MM.1S (cell line): ENCODE results near the gene ITPR1.

ENCODE experiments used
- DNase-seq: peaks from one replicate; pipeline ENCODE4 v3.0.0-alpha.2; 2015
- H2AFZ ChIP-seq: fragments of 300-600 bp; sonication (generic); 2 replicates; pipeline ENCODE4 v1.6.0; 2016; ENCODE audit warnings: antibody characterized with exemption, low read length
- H3F3A ChIP-seq: fragments of 300-600 bp; sonication (generic); 2 replicates; pipeline ENCODE4 v1.6.1; 2016; ENCODE audit warnings: mild to moderate bottlenecking, antibody characterized with exemption, low read length, moderate library complexity, mixed read lengths; ENCODE audit not compliant: insufficient read depth
- H3K27ac ChIP-seq: fragments of 300-600 bp; sonication (generic); 2 replicates; pipeline ENCODE4 v1.5.1; 2016; ENCODE audit warnings: mild to moderate bottlenecking, low read length
- H3K27me3 ChIP-seq: fragments of 300-600 bp; sonication (generic); replicated peaks from 2 replicates; pipeline ENCODE4 v1.6.0; 2016; ENCODE audit warnings: low read length; ENCODE audit not compliant: insufficient read depth
- H3K36me3 ChIP-seq: fragments of 300-600 bp; sonication (generic); replicated peaks from 2 replicates; pipeline ENCODE4 v1.6.1; 2016; ENCODE audit warnings: mild to moderate bottlenecking, low read length, mixed read lengths; ENCODE audit not compliant: insufficient read depth
- H3K4me1 ChIP-seq: fragments of 300-600 bp; sonication (generic); 2 replicates; pipeline ENCODE4 v1.6.1; 2016; ENCODE audit warnings: low read length, mixed read lengths
- H3K4me2 ChIP-seq: fragments of 300-600 bp; sonication (generic); 2 replicates; pipeline ENCODE4 v1.6.0; 2016; ENCODE audit warnings: low read depth, low read length
- H3K4me3 ChIP-seq: fragments of 300-600 bp; sonication (generic); 2 replicates; pipeline ENCODE4 v1.5.1; 2016; ENCODE audit warnings: low read length, mixed read lengths
- H3K79me2 ChIP-seq: fragments of 300-600 bp; sonication (generic); 2 replicates; pipeline ENCODE4 v1.6.1; 2016; ENCODE audit warnings: mixed run types, low read length, mixed read lengths
- H3K9ac ChIP-seq: fragments of 300-600 bp; sonication (generic); 2 replicates; pipeline ENCODE4 v1.6.1; 2016; ENCODE audit warnings: low read length, mixed read lengths
- H3K9me2 ChIP-seq: fragments of 300-600 bp; sonication (generic); replicated peaks from 2 replicates; pipeline ENCODE4 v1.6.1; 2016; ENCODE audit warnings: mild to moderate bottlenecking, low read length, mixed read lengths; ENCODE audit not compliant: insufficient read depth
- H3K9me3 ChIP-seq: fragments of 300-600 bp; sonication (generic); replicated peaks from 2 replicates; pipeline ENCODE4 v1.6.1; 2016; ENCODE audit warnings: mild to moderate bottlenecking, low read length, mixed read lengths; ENCODE audit not compliant: insufficient read depth
- H4K20me1 ChIP-seq: fragments of 300-600 bp; sonication (generic); 2 replicates; pipeline ENCODE4 v1.6.1; 2016; ENCODE audit warnings: mild to moderate bottlenecking, low read length, moderate library complexity, mixed read lengths; ENCODE audit not compliant: insufficient read depth
- CTCF ChIP-seq: fragments of 300-600 bp; sonication (generic); IDR thresholded peaks from 2 replicates; pipeline ENCODE4 v1.5.1; 2016; ENCODE audit warnings: antibody characterized with exemption, low read length, mixed read lengths
- EZH2 ChIP-seq: fragments of 300-600 bp; sonication (generic); optimal IDR thresholded peaks from 2 replicates; pipeline ENCODE3; 2017; ENCODE audit warnings: low read depth, mild to moderate bottlenecking, antibody characterized with exemption, low read length, mixed read lengths
- EZH2phosphoT487 ChIP-seq: fragments of 300-600 bp; sonication (generic); IDR thresholded peaks from 2 replicates; pipeline ENCODE4 v1.6.1; 2018; ENCODE audit warnings: antibody characterized with exemption, low read length

The ITPR1 gene

DNA sequence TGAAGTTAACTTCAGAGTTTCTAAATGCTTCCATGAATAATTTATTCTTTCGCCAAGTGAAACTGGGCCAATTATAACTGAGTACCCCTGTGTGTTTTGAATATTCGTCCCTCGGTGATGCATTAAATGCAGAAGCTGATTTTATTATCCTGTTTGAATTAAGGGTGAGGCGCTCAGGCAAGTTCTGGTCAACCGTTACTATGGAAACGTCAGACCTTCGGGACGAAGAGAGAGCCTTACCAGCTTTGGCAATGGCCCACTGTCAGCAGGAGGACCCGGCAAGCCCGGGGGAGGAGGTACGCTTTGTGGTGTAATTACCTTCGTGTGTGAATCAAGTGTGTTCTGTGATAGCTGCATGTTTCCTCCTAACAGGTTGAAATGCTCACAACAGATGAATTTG, 239.8 kb downstream of the ITPR1 start:
- Histone ChIP-seq H3K9me2 (no peaks in the 10 kb centered on the region), H2AFZ (no peak overlapping the region), H3K27ac (no peak overlapping the region), H3K36me3 (no peaks in the 10 kb centered on the region), H3K4me3 (no peak overlapping the region), H3K27me3 (no peaks in the 10 kb centered on the region), H3K9me3 (no peaks in the 10 kb centered on the region), H4K20me1 (no peaks in the 10 kb centered on the region), H3K9ac (no peak overlapping the region), H3K4me2 (no peak overlapping the region), H3F3A (no peaks in the 10 kb centered on the region), H3K4me1 (no peaks in the 10 kb centered on the region), H3K79me2 (no peaks in the 10 kb centered on the region)
- DNase-seq = no peak
- TF ChIP-seq CTCF = no peak
- TF ChIP-seq EZH2 = no peak
- TF ChIP-seq EZH2phosphoT487 = no peak

DNA sequence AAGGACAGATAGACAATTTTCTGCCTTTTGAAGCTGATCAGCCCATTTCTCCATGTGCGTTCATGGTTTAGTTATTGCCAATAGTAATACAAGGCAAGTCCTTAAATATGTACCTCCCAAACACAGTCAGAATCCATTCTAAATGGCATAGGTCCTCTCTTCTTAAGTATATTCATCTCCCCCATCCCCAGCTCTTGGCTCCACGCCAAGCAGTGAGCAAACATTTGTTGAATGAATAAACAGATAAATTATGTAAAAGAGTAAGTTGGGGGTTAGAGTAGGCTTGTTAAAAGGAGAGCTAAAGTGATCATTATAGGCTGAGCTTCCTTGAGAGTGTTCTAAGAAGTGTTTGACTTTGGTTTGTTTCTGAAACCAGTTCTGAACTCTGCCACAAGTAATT, 241.3 kb downstream of the ITPR1 start:
- no peak for DNase-seq
- TF ChIP-seq EZH2 (no peak), EZH2phosphoT487 (no peak), CTCF (no peak)

GRCh38 chr3:4735243-4735642, 242.1 kb downstream of the ITPR1 start:
- no peaks in the 10 kb centered on the region for H3K4me1 ChIP-seq
- H3K36me3 ChIP-seq = no peaks in the 10 kb centered on the region
- no peak overlapping the region for H3K9ac ChIP-seq
- no peaks in the 10 kb centered on the region for H3K9me2 ChIP-seq
- H2AFZ ChIP-seq = no peak overlapping the region
- no peaks in the 10 kb centered on the region for H3F3A ChIP-seq
- no peak for DNase-seq
- H3K9me3 ChIP-seq = no peaks in the 10 kb centered on the region
- TF ChIP-seq CTCF (no peak), EZH2 (no peak), EZH2phosphoT487 (no peak)
- H3K4me3 ChIP-seq = no peak overlapping the region
- no peak overlapping the region for H3K4me2 ChIP-seq
- no peaks in the 10 kb centered on the region for H3K79me2 ChIP-seq
- H4K20me1 ChIP-seq = no peaks in the 10 kb centered on the region
- H3K27me3 ChIP-seq = no peaks in the 10 kb centered on the region
- H3K27ac ChIP-seq = no peak overlapping the region

More for the DNA sequence above, 241.3 kb downstream of the ITPR1 start:
- Histone ChIP-seq H3K9me2 (no peaks in the 10 kb centered on the region), H3F3A (no peaks in the 10 kb centered on the region), H3K9me3 (no peaks in the 10 kb centered on the region), H3K4me1 (no peaks in the 10 kb centered on the region), H3K36me3 (no peaks in the 10 kb centered on the region), H3K9ac (no peak overlapping the region), H3K4me2 (no peak overlapping the region), H2AFZ (no peak overlapping the region), H3K27me3 (no peaks in the 10 kb centered on the region), H3K27ac (no peak overlapping the region), H3K4me3 (no peak overlapping the region), H4K20me1 (no peaks in the 10 kb centered on the region), H3K79me2 (no peaks in the 10 kb centered on the region)
